IPS-18c (cell line): Measurements from ENCODE around the gene POLRMT.
"Not testable (repeated sequence)": the region's sequence is repeated elsewhere in the genome, so short reads cannot be mapped to it uniquely, and the experiment has no call there.

Experiments used
- H3K4me3 ChIP-seq: 2 replicates; pipeline ENCODE4 v1.7.0; 2013; ENCODE audit warnings: low read depth, mild to moderate bottlenecking, low read length, moderate library complexity; ENCODE audit not compliant: insufficient read depth
- H3K9me3 ChIP-seq: one replicate; pipeline ENCODE4 v1.6.1; 2013; ENCODE audit warnings: mild to moderate bottlenecking, low read length, moderate library complexity; ENCODE audit not compliant: control insufficient read depth, insufficient read depth

The POLRMT gene

DNA sequence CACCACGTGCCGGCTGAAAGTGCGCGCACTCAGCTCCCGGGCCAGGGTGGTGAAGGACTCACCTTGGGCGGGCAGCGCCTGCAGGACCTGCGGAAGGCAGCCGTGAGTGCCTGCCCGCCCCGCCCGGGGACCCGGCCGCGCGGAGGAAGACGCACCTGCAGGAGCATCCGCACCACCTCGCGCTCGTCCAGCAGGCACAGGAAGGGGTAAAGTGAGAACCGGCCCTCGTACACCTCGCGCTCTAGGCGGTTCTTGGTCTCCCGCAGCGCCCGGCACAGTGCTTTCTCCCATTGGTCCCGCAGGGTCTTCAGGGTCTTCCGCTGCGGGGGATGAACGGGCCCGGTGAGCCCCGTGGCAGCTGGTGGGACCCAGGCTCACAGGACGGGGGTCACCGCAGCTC lies 10.7 kb downstream of the POLRMT start:
- Histone ChIP-seq H3K9me3 (no peaks in the 10 kb centered on the region), H3K4me3 (no peak overlapping the region)

DNA sequence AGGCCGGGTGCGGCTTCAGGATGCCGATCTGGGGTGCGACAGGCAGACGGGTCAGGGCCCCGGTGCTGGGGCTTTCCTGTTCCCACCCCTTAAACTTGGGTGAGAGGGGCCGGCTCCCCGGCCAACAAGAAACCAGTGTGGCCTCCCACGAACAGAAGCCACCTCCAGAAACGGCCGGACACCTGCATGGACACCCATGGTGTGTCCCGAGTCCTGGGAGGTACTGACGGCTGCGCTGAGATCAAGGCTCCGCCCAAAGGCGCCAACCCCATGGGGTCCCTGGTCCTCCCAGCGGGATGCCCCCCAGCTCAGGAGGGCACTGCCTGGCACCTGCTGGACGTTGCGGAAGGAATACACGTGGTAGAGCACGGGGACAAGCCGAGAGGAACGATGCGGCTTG lies 11.5 kb downstream of the POLRMT start:
- H3K4me3 ChIP-seq = no peak overlapping the region
- no peaks in the 10 kb centered on the region for H3K9me3 ChIP-seq

- H3K4me3 ChIP-seq, H3K9me3 ChIP-seq: not testable (repeated sequence)
Observed at GRCh38 chr19:621191-621590, 12.1 kb downstream of the POLRMT start.

GRCh38 chr19:620166-620862 lies 13.0 kb downstream of the POLRMT start:
- Histone ChIP-seq H3K4me3 (no peak overlapping the region), H3K9me3 (no peaks in the 10 kb centered on the region)

- Histone ChIP-seq H3K4me3 (no peak overlapping the region), H3K9me3 (no peaks in the 10 kb centered on the region)
Observed at GRCh38 chr19:619286-620002, 13.9 kb downstream of the POLRMT start.

DNA sequence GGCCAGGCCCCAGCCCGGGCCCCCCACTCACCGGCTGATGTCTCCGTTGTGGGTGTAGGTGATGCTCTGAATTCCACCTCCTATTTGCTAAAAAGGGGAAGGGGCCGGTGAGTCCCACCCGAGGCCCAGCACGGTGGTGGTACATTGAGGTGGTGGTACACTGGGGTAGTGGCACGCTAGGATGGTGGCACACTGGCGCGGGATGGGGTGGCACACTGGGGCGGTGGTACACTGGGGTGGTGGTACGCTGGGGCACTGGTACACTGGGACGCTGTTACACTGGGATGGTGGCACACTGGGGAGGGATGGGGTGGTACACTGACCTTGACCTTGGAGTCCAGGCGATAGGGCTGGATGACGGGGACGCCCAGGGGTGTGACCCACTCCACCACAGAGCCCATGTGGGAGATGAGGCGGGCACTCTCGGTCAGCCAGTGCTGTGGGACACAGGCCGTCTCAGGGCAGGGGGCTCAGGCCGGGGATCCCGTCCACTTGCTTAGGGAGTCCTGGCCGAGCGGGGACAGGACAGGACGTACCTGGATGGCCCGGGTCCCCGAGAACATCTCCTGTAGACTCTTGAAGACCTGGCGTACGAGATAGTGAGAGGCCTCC lies 14.6 kb downstream of the POLRMT start:
- no peak overlapping the region for H3K4me3 ChIP-seq
- peaks cover 2% of the 10 kb centered on the region for H3K9me3 ChIP-seq

DNA sequence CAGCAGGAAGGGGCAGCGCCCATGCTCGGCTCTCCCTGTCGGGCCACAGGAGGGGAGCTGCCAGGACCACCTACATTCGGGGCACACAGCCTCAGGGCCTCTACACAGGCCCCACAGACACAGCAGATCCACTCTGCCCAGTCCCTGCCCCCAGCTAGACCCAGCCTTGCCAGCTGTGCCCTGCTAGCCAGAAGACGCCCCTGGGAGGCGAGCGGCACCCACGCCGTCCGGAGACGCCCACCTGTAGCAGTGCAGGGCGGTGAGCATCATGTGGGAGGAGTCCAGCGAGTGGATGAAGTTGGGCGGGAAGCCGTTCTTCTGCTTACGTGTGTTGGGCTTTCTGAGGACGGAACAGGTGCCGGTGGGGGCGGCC lies 15.1 kb downstream of the POLRMT start:
- H3K4me3 ChIP-seq = no peak overlapping the region
- peaks cover 2% of the 10 kb centered on the region for H3K9me3 ChIP-seq

DNA sequence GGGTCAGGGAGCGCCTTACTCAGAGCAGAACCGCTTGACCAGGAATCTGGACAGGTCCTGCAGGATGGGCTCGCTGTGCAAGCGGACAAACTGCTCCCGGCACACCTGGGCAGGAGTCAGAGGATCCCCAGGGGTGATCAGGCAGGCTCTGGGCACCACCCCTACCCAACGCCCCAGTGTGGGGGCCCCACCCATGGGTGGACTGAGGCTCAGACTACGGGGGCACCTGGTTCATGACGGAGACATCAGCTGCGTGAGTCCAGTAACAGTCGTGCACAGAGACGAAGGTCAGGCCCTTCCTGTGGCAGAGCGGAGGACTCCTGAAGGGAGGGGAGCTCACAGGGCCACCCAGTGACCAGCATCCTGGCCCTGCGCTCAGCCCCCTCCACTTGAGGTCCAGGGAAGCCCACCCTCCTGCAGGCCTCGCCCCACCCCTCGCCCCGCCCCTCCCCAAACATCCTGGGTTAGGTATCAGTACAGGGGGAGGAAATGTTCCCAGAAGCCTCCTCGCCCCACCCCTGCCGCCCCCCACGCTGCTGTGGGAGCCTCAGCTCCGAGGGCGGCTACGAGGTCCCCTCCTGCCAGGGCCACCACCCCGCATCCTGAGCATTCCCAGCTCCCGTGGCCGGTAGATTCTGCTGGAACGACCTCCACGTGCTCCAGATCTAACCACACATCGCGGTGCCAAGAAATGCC lies 15.6 kb downstream of the POLRMT start:
- no peak overlapping the region for H3K4me3 ChIP-seq
- H3K9me3 ChIP-seq = peaks cover 2% of the 10 kb centered on the region

GRCh38 chr19:616747-617526 lies 16.4 kb downstream of the POLRMT start:
- no peak overlapping the region for H3K4me3 ChIP-seq
- peaks cover 2% of the 10 kb centered on the region for H3K9me3 ChIP-seq

DNA sequence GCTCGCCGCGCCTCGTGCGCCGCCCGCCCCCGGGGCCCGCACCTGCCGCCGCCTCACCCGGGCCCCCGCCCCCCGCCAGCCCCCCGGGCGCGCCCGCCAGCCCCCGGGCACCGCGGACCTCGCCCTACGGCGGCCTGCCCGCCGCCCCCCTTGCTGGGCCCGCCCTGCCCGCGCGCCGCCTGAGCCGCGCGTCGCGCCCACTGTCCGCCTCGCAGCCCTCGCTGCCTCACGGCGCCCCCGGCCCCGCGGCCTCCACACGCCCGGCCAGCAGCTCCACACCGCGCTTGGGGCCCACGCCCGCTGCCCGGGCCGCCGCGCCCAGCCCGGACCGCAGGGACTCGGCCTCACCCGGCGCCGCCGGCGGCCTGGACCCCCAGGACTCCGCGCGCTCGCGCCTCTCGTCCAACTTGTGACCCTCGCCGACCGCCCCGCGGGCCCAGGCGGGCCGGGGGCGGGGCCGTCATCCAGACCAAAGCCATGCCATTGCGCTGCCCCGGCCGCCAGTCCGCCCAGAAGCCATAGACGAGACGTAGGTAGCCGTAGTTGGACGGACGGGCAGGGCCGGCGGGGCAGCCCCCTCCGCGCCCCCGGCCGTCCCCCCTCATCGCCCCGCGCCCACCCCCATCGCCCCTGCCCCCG lies 17.2 kb downstream of the POLRMT start:
- H3K4me3 ChIP-seq = no peak overlapping the region
- H3K9me3 ChIP-seq = peaks cover 2% of the 10 kb centered on the region

DNA sequence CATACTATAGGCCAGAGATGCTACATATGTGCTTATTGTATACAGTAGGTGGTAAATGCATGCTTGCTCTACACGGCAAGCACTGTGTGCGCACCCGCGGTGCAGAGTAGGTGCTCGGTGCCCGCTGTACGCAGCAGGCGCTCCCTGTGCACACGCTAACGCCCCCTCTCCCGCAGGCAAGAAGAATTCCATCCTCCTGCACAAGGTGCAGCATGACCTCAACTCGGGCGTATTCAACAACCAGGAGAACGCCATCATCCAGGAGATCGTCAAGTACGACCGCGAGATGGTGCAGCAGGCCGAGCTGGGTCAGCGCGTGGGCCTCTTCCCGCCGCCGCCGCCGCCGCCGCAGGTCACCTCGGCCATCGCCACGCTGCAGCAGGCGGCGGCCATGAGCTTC lies 17.7 kb downstream of the POLRMT start:
- no peak overlapping the region for H3K4me3 ChIP-seq
- H3K9me3 ChIP-seq = peaks cover 2% of the 10 kb centered on the region

- H3K9me3 ChIP-seq = peaks cover 2% of the 10 kb centered on the region
- no peak overlapping the region; the same call in 1 of the 2 replicates for H3K4me3 ChIP-seq
Observed at GRCh38 chr19:613732-614567, 19.4 kb downstream of the POLRMT start.

- H3K4me3 ChIP-seq = no peak overlapping the region
- H3K9me3 ChIP-seq = peaks cover 2% of the 10 kb centered on the region
Observed at GRCh38 chr19:612941-613340, 20.4 kb downstream of the POLRMT start.

GRCh38 chr19:611481-611868 lies 21.9 kb downstream of the POLRMT start:
- Histone ChIP-seq H3K4me3 (no peak overlapping the region), H3K9me3 (peaks cover 2% of the 10 kb centered on the region)

DNA sequence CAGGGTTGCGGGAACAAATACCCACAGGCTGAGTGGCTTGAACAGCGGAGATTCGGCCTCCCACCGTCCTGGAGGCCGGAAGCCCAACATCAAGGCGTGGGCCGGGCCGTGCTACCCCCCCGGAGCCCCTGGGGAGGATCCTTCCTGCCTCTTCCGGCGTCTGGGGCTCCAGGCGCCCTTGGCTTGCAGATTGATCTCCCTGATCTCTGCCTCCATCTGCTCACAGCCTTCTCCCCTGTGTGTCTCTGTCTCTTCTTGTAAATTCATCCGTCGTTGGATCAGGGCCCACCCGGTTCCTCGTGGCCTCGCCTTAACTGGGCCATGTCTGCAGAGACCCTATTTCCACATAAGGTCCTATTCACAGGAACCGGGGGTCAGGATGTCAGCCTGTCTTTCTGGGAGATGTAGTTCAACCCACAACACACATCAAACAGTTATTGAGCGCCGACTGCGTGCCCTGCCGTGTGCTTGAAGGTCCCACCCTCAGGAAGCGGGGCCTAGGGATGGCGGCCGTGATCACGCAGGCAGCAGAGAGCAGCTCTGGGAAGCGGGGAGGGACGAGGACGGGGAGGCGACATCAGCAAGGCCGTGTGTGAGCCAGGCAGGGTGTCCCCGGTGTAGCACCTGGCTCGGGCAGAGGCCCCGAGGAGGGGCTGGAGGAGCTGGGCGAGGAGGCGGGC lies 22.4 kb downstream of the POLRMT start:
- H3K9me3 ChIP-seq = peaks cover 2% of the 10 kb centered on the region
- H3K4me3 ChIP-seq = no peak overlapping the region
